HPDE6-E6E7 (cell line): ENCODE data around the gene DNAI7.
A peak's percentile ranks its signal among the peaks of the same experiment; 100 is the strongest.

Experiments
- DNase-seq: peaks from one replicate; pipeline ENCODE4 v3.0.0; 2011; ENCODE audit warnings: missing footprints; ENCODE audit errors: extremely low spot score

The DNAI7 gene

DNA sequence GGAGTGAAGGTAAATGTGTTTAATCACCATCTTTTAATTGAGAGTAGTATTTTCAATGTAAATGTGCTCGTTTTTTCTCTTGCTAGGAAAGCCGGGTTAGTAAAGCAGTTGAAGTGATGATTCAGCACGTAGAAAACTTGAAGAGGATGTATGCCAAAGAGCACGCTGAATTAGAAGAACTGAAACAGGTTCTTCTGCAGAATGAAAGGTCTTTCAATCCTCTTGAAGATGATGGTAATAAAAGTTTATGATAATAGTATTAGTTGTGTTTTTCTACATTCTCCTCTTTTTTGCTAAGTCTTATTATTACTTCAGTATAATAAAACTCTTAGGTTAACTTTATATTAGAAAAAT, 93.9 kb downstream of the DNAI7 start:
- DNase-seq: no peak

GRCh38 chr12:25100194-25101091, 94.5 kb downstream of the DNAI7 start:
- DNase-seq: no peak

- no peak for DNase-seq
Observed at GRCh38 chr12:25099010-25099409, 96.0 kb downstream of the DNAI7 start.

DNA sequence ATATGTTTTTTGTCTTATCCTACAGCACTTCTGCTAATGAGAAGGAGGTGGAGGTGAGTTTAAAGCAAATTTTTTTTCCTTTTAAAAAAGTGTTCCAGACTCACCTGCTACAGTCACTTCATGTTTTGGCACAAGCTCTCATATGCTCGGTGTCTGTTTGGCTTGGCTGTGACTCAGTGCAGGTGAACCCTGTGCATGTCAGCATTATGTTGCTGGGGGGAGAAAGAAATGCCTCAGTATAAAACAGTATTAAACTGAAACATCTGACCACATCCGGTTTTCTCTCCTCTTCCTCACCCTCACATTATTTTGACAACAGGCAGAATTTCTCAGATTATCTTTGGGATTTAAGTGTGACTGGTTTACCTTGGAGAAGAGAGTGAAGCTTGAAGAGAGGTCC, 105.2 kb downstream of the DNAI7 start:
- DNase-seq: peak; percentile 20

GRCh38 chr12:25087596-25087995, 107.4 kb downstream of the DNAI7 start:
- DNase-seq: no peak

GRCh38 chr12:25084816-25085215, 110.1 kb downstream of the DNAI7 start:
- DNase-seq: no peak

DNA sequence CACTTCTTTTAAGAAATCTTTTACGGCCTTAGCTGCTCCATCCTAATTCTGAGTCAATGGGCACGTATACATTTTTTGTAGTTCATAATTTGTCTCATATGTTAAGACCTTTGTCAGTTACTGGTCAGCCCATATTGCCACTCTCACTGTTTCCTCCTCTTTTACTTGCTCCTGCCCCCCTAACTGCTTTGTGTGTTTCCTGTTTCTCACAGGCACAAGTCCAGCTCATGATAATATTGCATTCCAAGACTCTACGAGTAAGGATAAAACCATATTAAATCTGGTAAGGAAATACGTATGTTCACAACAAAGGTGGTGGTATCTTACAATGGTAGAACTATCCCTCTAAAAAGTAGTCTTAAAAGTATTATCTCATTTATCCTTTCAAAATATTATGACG, 111.7 kb downstream of the DNAI7 start:
- no peak for DNase-seq

DNA sequence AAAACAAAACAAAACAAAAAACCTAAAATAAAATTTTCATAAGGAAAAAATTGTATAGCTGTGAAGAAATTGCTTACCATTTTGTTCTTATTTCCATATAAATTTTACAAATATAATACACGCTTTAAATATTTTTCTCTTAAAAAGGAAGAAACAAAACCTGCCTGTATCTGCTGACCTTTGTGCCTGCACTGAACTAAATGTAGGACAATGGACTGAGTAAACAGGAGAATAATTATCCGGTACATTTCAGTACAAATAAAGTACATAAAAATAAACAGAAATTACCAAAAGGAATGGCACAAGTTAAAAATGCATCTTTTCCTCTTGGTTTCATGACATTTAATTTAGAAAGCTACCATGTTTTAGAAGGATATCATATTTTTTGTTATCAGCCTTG, 112.3 kb downstream of the DNAI7 start:
- no peak for DNase-seq

GRCh38 chr12:25079393-25079792, 115.6 kb downstream of the DNAI7 start:
- no peak for DNase-seq

GRCh38 chr12:25074954-25075353, 120.0 kb downstream of the DNAI7 start:
- no peak for DNase-seq

GRCh38 chr12:25074113-25074512, 120.8 kb downstream of the DNAI7 start:
- no peak for DNase-seq

- no peak for DNase-seq
Observed at GRCh38 chr12:25072906-25073650, 121.9 kb downstream of the DNAI7 start.

DNA sequence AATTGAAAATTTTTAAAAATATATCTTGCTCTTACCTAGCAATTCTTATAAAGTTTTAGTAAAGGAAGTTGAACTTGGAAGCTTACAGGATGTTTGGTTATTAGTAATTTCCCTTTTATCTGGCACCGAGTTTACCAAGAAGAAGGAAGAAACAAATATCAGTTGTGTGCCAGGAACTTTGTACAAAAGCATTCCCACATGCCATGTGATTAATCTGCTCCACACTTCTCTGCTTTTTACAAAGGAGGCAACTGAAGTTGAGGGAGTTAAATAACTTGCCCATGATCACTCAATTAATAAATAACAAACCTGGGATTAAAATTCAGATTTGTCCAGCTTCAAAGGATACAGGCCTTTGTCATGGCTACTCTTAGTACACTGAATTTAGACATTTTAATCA, 123.6 kb downstream of the DNAI7 start:
- no peak for DNase-seq

DNA sequence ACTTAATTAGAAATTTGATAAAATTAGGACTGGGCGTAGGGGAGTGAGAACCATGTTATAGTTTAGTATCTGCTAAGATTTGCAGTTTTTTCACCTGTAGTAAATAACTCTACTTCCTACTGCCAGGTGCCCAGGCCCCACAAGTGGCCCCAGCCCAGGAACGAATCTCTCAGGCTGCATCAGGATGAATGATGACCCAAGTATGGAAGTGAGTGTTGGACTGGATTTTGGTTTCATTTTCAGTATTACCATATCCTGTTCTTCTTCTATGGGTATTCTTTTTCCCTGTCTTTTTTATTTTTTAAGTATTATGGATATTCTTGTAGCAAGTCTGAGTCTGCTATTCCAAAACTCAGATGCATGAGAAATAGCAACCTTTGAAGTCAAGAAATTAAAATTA, 125.7 kb downstream of the DNAI7 start:
- DNase-seq: no peak

GRCh38 chr12:25065035-25065434, 129.9 kb downstream of the DNAI7 start:
- DNase-seq: no peak

- no peak for DNase-seq
Observed at GRCh38 chr12:25063873-25064628, 130.9 kb downstream of the DNAI7 start.

DNA sequence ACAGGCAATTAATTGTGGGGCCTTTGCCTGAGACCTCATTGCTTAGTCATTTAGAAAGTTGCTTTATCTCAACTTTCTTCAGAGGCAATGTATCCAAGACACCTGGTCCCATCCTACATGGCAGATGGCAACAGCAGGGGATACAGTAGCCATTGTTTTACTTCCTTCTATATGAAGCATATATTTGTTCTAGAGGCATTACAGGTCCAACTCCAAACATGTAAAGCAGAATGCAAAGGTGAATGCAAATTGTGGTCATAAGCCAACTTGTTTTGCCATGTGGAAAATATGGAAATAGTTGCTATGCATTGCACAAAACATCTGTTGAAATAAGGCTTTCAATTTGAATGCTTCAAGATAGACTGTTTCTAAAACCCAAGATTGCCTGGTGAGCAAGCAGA, 136.3 kb downstream of the DNAI7 start:
- no peak for DNase-seq
